IMR-90 (cell line): Measurements from ENCODE around the gene JCAD. TPM values are rescaled to one million over a fixed set of nuclear protein-coding genes. Genes with fewer than 3 reads are reported as not detected.

ENCODE experiments used
- ATAC-seq: fragments of 200-7000 bp; cut with Tn5 transposase; 2 replicates; pipeline ENCODE4 v1.9.1; 2020; ENCODE audit warnings: low read depth, mild to moderate bottlenecking, moderate library complexity
- BruUV-seq: library from RNA; stranded (reverse); fragments of 400-500 nt; replicated peaks from 2 replicates; lab custom pipeline; 2021; lab: Mats Ljungman, UMichigan
- CTCF ChIA-PET: fragments of 300-600 bp; formaldehyde crosslinking; extraction: SDS; loops from one replicate; lab custom pipeline; 2021; ENCODE audit warnings: antibody characterized with exemption; lab: Yijun Ruan, JAX
- POLR2A ChIA-PET: fragments of 300-600 bp; sonication (Branson Sonifier 250); formaldehyde crosslinking; loops from one replicate; lab custom pipeline; 2022; ENCODE audit warnings: antibody characterized with exemption; ENCODE audit not compliant: unreplicated experiment; lab: Charles Lee
- DNase-seq: peaks from one replicate; pipeline ENCODE4 v3.0.0; 2013
- H2AFZ ChIP-seq: replicated peaks from 2 replicates; pipeline ENCODE3; 2013; ENCODE audit warnings: low read length, mild to moderate bottlenecking; ENCODE audit not compliant: poor library complexity
- H2AK5ac ChIP-seq: 2 replicates; pipeline ENCODE4 v1.6.1; 2013; ENCODE audit warnings: low read depth, low read length, inconsistent platforms
- H2AK9ac ChIP-seq: replicated peaks from 2 replicates; pipeline ENCODE3; 2013; ENCODE audit warnings: mild to moderate bottlenecking, low read depth, low read length, moderate library complexity; ENCODE audit not compliant: poor library complexity
- H2BK120ac ChIP-seq: 2 replicates; pipeline ENCODE4 v1.6.1; 2013; ENCODE audit warnings: low read depth, low read length, inconsistent platforms
- H2BK15ac ChIP-seq: 3 replicates; pipeline ENCODE4 v1.6.1; 2013; ENCODE audit warnings: low read depth, low read length, inconsistent platforms
- H2BK20ac ChIP-seq: 2 replicates; pipeline ENCODE4 v1.6.1; 2013; ENCODE audit warnings: low read depth, mild to moderate bottlenecking, inconsistent platforms, low read length, moderate library complexity
- H2BK5ac ChIP-seq: 2 replicates; pipeline ENCODE4 v1.6.1; 2013; ENCODE audit warnings: mild to moderate bottlenecking, low read depth, low read length, inconsistent platforms; ENCODE audit not compliant: poor library complexity, severe bottlenecking
- H3K14ac ChIP-seq: replicated peaks from 2 replicates; pipeline ENCODE4 v1.6.1; 2013; ENCODE audit warnings: low read depth, low read length, inconsistent platforms
- H3K18ac ChIP-seq: 2 replicates; pipeline ENCODE4 v1.6.1; 2013; ENCODE audit warnings: low read depth, low read length, control low read depth
- H3K23ac ChIP-seq: 2 replicates; pipeline ENCODE4 v1.6.1; 2013; ENCODE audit warnings: low read depth, low read length, inconsistent platforms
- H3K27ac ChIP-seq: 2 replicates; pipeline ENCODE4 v1.5.1; 2013; ENCODE audit warnings: mild to moderate bottlenecking, control low read depth, low read length; ENCODE audit not compliant: insufficient read depth
- H3K27me3 ChIP-seq: 2 replicates; pipeline ENCODE4 v1.6.1; 2013; ENCODE audit warnings: low read length; ENCODE audit not compliant: control insufficient read depth, insufficient read depth
- H3K36me3 ChIP-seq: 2 replicates; pipeline ENCODE4 v1.6.1; 2013; ENCODE audit warnings: low read length, mixed read lengths; ENCODE audit not compliant: control insufficient read depth, insufficient read depth
- H3K4ac ChIP-seq: 2 replicates; pipeline ENCODE4 v1.6.1; 2013; ENCODE audit warnings: low read depth, low read length, inconsistent platforms
- H3K4me1 ChIP-seq: 2 replicates; pipeline ENCODE4 v1.6.1; 2013; ENCODE audit warnings: low read length, mixed read lengths; ENCODE audit not compliant: control insufficient read depth, insufficient read depth
- H3K4me2 ChIP-seq: 2 replicates; pipeline ENCODE4 v1.6.1; 2013; ENCODE audit warnings: low read depth, mild to moderate bottlenecking, control low read depth, low read length, moderate library complexity
- H3K4me3 ChIP-seq: 2 replicates; pipeline ENCODE4 v1.5.1; 2013; ENCODE audit warnings: low read depth, mild to moderate bottlenecking, control low read depth, low read length, moderate library complexity; ENCODE audit not compliant: insufficient read depth
- H3K56ac ChIP-seq: 2 replicates; pipeline ENCODE4 v1.6.1; 2013; ENCODE audit warnings: low read length, inconsistent platforms; ENCODE audit not compliant: insufficient read depth; ENCODE audit errors: extremely low read depth
- H3K79me1 ChIP-seq, 2 experiments: 2 replicates each; pipeline ENCODE4 v1.6.1; 2013; ENCODE audit warnings: low read length in 2 of 2, inconsistent platforms in 1 of 2, low read depth in 1 of 2
- H3K9ac ChIP-seq: 2 replicates; pipeline ENCODE4 v1.6.1; 2013; ENCODE audit warnings: low read depth, low read length, control low read depth
- H3K9me1 ChIP-seq: 2 replicates; pipeline ENCODE4 v1.6.1; 2013; ENCODE audit warnings: low read length, inconsistent platforms; ENCODE audit not compliant: insufficient read depth
- H3K9me3 ChIP-seq: 2 replicates; pipeline ENCODE4 v1.6.1; 2013; ENCODE audit warnings: low read length; ENCODE audit not compliant: control insufficient read depth, insufficient read depth
- H4K20me1 ChIP-seq: 2 replicates; pipeline ENCODE4 v1.6.1; 2013; ENCODE audit warnings: low read length, inconsistent platforms; ENCODE audit not compliant: insufficient read depth
- H4K5ac ChIP-seq: 2 replicates; pipeline ENCODE4 v1.6.1; 2013; ENCODE audit warnings: mild to moderate bottlenecking, low read depth, low read length, control low read depth
- H4K8ac ChIP-seq, 2 experiments: 2 replicates each; pipeline ENCODE4 v1.6.1; 2013; ENCODE audit warnings: low read depth in 2 of 2, low read length in 2 of 2, control low read depth in 1 of 2, inconsistent platforms in 1 of 2
- H4K91ac ChIP-seq: 2 replicates; pipeline ENCODE4 v1.6.1; 2013; ENCODE audit warnings: low read depth, low read length, inconsistent platforms; ENCODE audit not compliant: insufficient read depth
- CHD1 ChIP-seq: IDR thresholded peaks from 2 replicates; pipeline ENCODE4 v1.6.1; 2012; ENCODE audit warnings: low read depth, low read length, improper control_type of control experiment
- RAD21 ChIP-seq: IDR thresholded peaks from 2 replicates; pipeline ENCODE4 v1.6.1; 2012; ENCODE audit warnings: low read length, improper control_type of control experiment
- WGBS, 2 experiments: methylation state at CpG; one replicate each; pipeline versions ENCODE4 v1.1.5 to v1.1.7; 2013; ENCODE audit warnings: missing lambda C conversion rate in 2 of 2; ENCODE audit not compliant: insufficient read length in 1 of 2; ENCODE audit errors: extremely low coverage in 2 of 2; 5-methylcytosine and 5-hydroxymethylcytosine counted together
- dilution Hi-C: fragments of 300-500 bp; cut with HindIII; formaldehyde crosslinking; loops from one replicate; pipeline ENCODE4 v1.14.3; 2018; ENCODE audit warnings: low sequenced_read_pairs; ENCODE audit not compliant: unreplicated experiment
- in situ Hi-C: fragments of 300-500 bp; cut with MboI; formaldehyde crosslinking; loops from 3 replicates; pipeline ENCODE4 v1.14.3; 2019; ENCODE audit warnings: low sequenced_read_pairs, inconsistent platforms, mixed read lengths
- intact Hi-C: fragments of 100-400 bp; cut with micrococcal nuclease; formaldehyde crosslinking; loops from 2 replicates; pipeline ENCODE4 v1.10.0; 2022
- polyA plus RNA-seq, 3 experiments: library from polyadenylated mRNA; depleted of rRNA; stranded (reverse); fragments of >200 nt; gene quantifications; 2 replicates each; pipeline ENCODE4 v1.2.3, GENCODE V29; 2012; ENCODE audit warnings: low replicate concordance in 1 of 3
- total RNA-seq: library from RNA; depleted of rRNA; stranded (reverse); fragments of >200 nt; gene quantifications from 2 replicates; pipeline ENCODE4 v1.2.3, GENCODE V29; 2012

JCAD gene
- total and polyA plus RNA-seq, 2 of the 4 experiments (the other 2 are of a cell fraction): 15.9 to 16.8 TPM

DNA sequence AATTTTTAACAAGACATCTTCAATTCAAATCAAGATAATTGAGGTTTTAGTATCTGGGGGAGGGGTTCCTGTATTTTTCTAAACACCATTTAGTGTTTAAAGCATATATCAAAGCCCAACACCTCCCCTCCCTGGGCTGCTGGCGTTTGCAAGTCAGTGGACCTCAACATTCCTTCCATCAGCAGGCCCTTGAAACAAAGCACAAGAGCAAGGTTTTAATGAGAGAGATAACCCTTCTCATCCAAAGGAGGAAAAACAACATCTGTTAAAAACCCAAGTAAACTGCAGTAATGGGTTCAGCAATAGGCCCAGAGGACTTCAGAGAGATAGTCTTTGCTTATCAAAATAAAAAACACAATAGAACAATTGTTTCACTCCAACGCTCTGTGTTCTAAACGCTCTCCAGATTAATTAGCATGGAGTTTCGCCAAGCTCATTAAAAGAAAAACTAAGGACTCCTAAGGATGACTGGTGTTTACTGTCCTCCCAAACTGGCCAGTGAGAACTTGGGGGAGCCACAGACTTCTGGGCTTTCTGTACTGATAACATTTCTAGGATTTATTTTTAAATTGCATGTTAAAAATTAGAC lies 2.5 kb downstream of the JCAD start:
- Histone ChIP-seq H4K5ac (peak overlapping the region; percentile 26; the same call in 1 of the 2 replicates), H2BK120ac (peak overlapping the region; percentile 50), H3K36me3 (peaks cover 10% of the 10 kb centered on the region; the same call in 1 of the 2 replicates), H3K79me1 (peaks cover 10 to 54% of the 10 kb centered on the region in 2 experiments; a peak in 3 of 4 replicates), H2AK9ac (no peak overlapping the region), H3K27ac (peak overlapping the region; percentile 78; the same call in 1 of the 2 replicates), H3K4ac (peak overlapping the region; percentile 51), H3K9ac (peak overlapping the region; percentile 100), H3K27me3 (no peaks in the 10 kb centered on the region), H2AFZ (no peak overlapping the region), H2BK5ac (peak overlapping the region; percentile 97), H3K56ac (peak overlapping the region; percentile 18; the same call in 1 of the 2 replicates), H2AK5ac (peak overlapping the region; percentile 94), H3K4me1 (peaks cover 16% of the 10 kb centered on the region), H3K9me1 (peaks cover 19% of the 10 kb centered on the region), H2BK20ac (no peak overlapping the region; the same call in 1 of the 2 replicates), H4K91ac (peak overlapping the region; percentile 83), H3K9me3 (no peaks in the 10 kb centered on the region), H3K4me3 (peak overlapping the region; percentile 99), H3K23ac (peak overlapping the region; percentile 3; the same call in 1 of the 2 replicates), H3K18ac (peak overlapping the region; percentile 72), H4K20me1 (peaks cover 16% of the 10 kb centered on the region), H3K14ac (peak overlapping the region; percentile 39), H4K8ac (peak overlapping the region; percentile 64 to 74), H2BK15ac (peak overlapping the region; percentile 76; the same call in 1 of the 3 replicates), H3K4me2 (peak overlapping the region; percentile 97)
- in situ Hi-C loops: no loop called here
- CTCF ChIA-PET: no interaction called here
- POLR2A ChIA-PET: interaction anchor here (0.8 kb wide), 1 partner anchor 28 kb away, joined by 3 read pairs; no protein-coding TSS in a partner anchor
- TF ChIP-seq RAD21: no peak
- TF ChIP-seq CHD1: no peak
- dilution Hi-C loops: no loop called here
- ATAC-seq (no peak), DNase-seq (no peak)
- no TSS peak for BruUV-seq
- intact Hi-C loops: loop anchor here (1.0 kb wide), 2 partner anchors 120 to 292 kb away; partner anchors contain the start of gene MTPAP
- WGBS, 2 experiments: 28% methylated on average over 3 of the region's 4 CpGs; no CpG with 5 or more reads in 1 of the 2 experiments
